ENCODE results near the gene CFD. TPM values are rescaled to one million over a fixed set of nuclear protein-coding genes. Genes with fewer than 3 reads are reported as not detected.

The CFD gene
- total RNA-seq, 1 donor from 2014 or later: not detected

DNA sequence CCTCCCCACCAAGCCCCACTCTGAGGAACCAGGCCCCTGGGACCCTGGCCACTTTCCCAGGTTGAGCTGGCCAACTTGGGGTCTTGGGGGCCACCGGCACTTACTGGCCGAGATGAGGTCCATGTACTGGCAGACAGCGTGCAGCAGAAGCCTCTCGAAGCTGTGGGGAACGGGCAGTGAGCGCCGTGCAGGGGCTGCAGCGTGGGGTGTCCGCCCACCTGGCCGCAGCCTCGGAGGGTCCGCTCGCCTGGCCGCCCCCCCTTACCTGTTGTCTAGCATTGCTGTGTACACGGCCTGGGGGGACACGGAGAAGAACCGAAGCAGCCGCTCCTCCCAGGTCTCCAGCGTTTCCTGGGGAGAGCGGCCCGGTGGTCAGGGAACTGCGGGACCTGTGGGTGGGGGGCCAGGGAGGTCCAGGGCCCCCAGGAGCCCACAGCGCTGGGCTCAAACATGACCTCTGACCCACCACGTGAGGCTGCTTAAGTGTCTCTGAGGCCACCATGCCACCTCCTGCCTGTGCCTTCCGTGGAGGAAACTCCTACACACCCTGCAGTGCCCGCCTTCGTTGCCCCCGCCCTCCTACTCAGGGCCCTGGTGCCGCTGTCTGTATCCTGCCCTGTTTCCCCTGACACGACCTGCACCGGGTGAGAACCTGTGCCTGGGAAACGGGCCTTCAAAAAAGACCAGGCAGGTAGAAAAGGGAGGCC lies 40.0 kb downstream of the CFD start:
- H3K27me3 Mint-ChIP-seq (ENCODE audit: unreplicated experiment): peaks cover 8% of the 10 kb centered on the region
- H3K27ac Mint-ChIP-seq (ENCODE audit: unreplicated experiment): no peak overlapping the region
- DNase-seq: no peak
- H3K4me1 Mint-ChIP-seq (ENCODE audit: low read depth, unreplicated experiment): peaks cover 12% of the 10 kb centered on the region
- H3K9me3 Mint-ChIP-seq (ENCODE audit: unreplicated experiment): peaks cover 8% of the 10 kb centered on the region
- TF ChIP-seq, protein P1, sequence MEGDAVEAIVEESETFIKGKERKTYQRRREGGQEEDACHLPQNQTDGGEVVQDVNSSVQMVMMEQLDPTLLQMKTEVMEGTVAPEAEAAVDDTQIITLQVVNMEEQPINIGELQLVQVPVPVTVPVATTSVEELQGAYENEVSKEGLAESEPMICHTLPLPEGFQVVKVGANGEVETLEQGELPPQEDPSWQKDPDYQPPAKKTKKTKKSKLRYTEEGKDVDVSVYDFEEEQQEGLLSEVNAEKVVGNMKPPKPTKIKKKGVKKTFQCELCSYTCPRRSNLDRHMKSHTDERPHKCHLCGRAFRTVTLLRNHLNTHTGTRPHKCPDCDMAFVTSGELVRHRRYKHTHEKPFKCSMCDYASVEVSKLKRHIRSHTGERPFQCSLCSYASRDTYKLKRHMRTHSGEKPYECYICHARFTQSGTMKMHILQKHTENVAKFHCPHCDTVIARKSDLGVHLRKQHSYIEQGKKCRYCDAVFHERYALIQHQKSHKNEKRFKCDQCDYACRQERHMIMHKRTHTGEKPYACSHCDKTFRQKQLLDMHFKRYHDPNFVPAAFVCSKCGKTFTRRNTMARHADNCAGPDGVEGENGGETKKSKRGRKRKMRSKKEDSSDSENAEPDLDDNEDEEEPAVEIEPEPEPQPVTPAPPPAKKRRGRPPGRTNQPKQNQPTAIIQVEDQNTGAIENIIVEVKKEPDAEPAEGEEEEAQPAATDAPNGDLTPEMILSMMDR (IDR thresholded peaks at IDR 0.05; ENCODE audit: partially characterized antibody, unreplicated experiment): no peak
- no peaks in the 10 kb centered on the region for H3K36me3 Mint-ChIP-seq (ENCODE audit: unreplicated experiment)
- H3K4me3 Mint-ChIP-seq (ENCODE audit: unreplicated experiment): no peak overlapping the region

DNA sequence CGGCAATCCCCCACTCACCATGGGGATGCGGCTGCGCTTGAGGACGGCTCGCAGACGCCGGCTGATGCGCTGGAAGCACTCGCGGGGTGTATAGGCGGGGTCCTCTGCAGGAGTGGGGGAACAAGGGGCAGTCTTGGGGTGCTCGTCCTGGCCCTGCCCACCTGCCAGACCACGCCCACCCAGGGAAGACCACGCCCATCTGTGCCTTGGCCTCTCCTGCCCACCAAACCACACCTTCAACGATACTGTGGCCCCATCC lies 40.5 kb downstream of the CFD start:
- H3K36me3 Mint-ChIP-seq (ENCODE audit: unreplicated experiment): no peaks in the 10 kb centered on the region
- peaks cover 12% of the 10 kb centered on the region for H3K4me1 Mint-ChIP-seq (ENCODE audit: low read depth, unreplicated experiment)
- no peak overlapping the region for H3K4me3 Mint-ChIP-seq (ENCODE audit: unreplicated experiment)
- no peak overlapping the region for H3K27ac Mint-ChIP-seq (ENCODE audit: unreplicated experiment)
- DNase-seq: no peak
- peaks cover 8% of the 10 kb centered on the region for H3K27me3 Mint-ChIP-seq (ENCODE audit: unreplicated experiment)
- peaks cover 8% of the 10 kb centered on the region for H3K9me3 Mint-ChIP-seq (ENCODE audit: unreplicated experiment)
- TF ChIP-seq, protein P1 (IDR thresholded peaks at IDR 0.05; ENCODE audit: partially characterized antibody, unreplicated experiment): no peak

DNA sequence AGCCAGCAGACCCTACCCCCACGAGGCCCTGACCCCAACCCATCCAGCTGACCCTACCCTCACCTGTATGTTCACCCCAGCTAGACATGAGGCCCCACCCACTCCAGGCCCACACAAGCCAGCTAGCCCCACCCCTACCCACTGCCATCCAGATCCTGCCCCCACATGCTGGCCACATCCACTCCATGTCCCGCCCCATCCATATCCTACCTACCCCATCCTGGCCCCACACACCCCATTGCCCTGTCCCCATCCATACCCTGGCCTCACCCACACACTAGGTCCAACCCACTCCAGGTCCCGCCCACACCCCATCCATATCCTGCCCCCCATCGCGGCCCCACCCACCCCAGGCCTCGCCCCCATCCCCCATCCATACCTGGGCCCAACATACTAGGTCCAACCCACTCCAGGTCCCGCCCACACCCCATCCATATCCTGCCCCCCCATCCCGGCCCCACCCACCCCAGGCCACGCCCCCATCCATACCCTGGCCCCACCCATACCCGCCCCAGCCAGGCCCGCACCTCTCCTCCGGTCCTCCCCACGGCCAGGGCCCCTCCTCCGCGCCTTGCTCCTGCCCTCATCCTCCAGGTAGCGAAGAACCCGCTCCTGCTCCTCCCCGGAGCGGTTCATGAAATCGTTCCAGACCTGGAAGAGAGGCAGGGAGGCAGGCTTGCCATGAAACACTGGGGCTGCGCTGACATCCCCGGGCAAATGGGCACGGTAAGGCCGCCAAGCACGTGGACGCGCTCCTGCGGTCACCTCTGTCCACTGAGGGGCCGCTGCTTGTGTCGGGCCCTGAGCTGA lies 41.0 kb downstream of the CFD start:
- Mint-ChIP-seq H3K9me3 (ENCODE audit: unreplicated experiment) (peaks cover 6% of the 10 kb centered on the region), H3K36me3 (ENCODE audit: unreplicated experiment) (no peaks in the 10 kb centered on the region), H3K4me1 (ENCODE audit: low read depth, unreplicated experiment) (peaks cover 12% of the 10 kb centered on the region), H3K4me3 (ENCODE audit: unreplicated experiment) (no peak overlapping the region), H3K27ac (ENCODE audit: unreplicated experiment) (no peak overlapping the region), H3K27me3 (ENCODE audit: unreplicated experiment) (peaks cover 8% of the 10 kb centered on the region)
- TF ChIP-seq, protein P1 (IDR thresholded peaks at IDR 0.05; ENCODE audit: partially characterized antibody, unreplicated experiment): no peak
- no peak for DNase-seq

DNA sequence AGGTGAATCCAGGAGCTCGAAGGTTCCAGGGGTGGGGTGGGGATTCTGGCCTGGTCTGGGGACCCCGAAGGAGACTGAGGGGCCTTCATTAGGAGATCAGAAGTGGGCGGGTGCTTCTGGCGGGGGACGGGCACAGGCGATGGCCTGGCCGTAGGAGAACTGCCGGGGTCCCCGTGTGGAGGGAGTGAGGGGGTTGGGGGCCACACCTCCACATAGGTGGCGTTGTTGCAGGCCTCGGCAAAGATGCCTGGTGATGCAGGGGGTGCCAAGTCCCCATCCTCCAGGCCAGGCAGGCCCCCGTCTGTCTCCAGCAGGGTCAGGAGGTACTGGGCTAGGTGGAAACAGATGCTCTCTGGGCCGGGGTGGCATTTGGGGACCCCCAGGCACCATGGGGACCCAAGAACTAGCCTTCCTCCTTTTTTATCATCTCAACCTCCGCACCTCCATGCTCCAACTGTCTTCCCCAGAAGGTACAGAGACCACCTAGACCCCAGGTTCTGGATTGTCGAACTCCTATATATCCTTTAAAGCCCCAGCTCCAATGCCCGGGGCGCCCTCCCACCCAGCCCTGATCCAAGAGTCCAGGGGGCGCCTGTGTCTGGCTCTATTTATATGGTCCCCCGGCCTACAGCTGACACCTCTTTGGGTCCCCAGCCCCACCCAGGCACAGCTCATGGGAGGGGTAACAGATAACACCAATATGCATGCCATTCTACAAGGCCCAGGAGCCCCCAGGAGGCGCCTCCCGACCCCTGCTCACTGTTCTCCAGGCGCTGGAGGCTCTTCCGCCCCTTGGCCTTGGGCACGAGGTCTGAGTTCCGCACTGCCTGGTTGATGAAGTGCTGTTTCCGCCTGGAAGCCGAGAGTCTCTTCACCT lies 42.0 kb downstream of the CFD start:
- TF ChIP-seq, protein P1 (IDR thresholded peaks at IDR 0.05; ENCODE audit: partially characterized antibody, unreplicated experiment): no peak
- DNase-seq: no peak
- peaks cover 5% of the 10 kb centered on the region for H3K9me3 Mint-ChIP-seq (ENCODE audit: unreplicated experiment)
- H3K27ac Mint-ChIP-seq (ENCODE audit: unreplicated experiment): no peak overlapping the region
- H3K36me3 Mint-ChIP-seq (ENCODE audit: unreplicated experiment): no peaks in the 10 kb centered on the region
- no peak overlapping the region for H3K4me3 Mint-ChIP-seq (ENCODE audit: unreplicated experiment)
- H3K4me1 Mint-ChIP-seq (ENCODE audit: low read depth, unreplicated experiment): peaks cover 12% of the 10 kb centered on the region
- peaks cover 8% of the 10 kb centered on the region for H3K27me3 Mint-ChIP-seq (ENCODE audit: unreplicated experiment)

All from glutamatergic neuron (in vitro differentiated cells).